ENCODE results near the gene SLC35E2B. TPM values are rescaled to one million over a fixed set of nuclear protein-coding genes. Genes with fewer than 3 reads are reported as not detected.
"Not testable (repeated sequence)": the region's sequence is repeated elsewhere in the genome, so short reads cannot be mapped to it uniquely, and the experiment has no call there.

Gene SLC35E2B
- total RNA-seq, 4 donors from 2014 or later = 38.2 to 67.8 (median 46.1) TPM

GRCh38 chr1:1634613-1635012, 58.0 kb downstream of the SLC35E2B start:
- not testable (repeated sequence) for H3K4me3 ChIP-seq, H3K9me3 ChIP-seq, H3K27ac ChIP-seq
- Histone ChIP-seq H3K4me1 (peaks cover 0 to 23% (median 8%) of the 10 kb centered on the region in 4 donors), H3K36me3 (peaks cover 0 to 36% (median 11%) of the 10 kb centered on the region in 3 donors), H3K27me3 (peaks cover 0 to 27% of the 10 kb centered on the region in 2 donors)
- WGBS, 2 donors = 92% methylated on average over 6 of the region's 13 CpGs; no CpG with 5 or more reads in 1 of the 2 donors
- DNase-seq (ENCODE audit: low spot score in 2 of 2) = peak in 1 of 2 donors; percentile 8

GRCh38 chr1:1633409-1633808, 59.2 kb downstream of the SLC35E2B start:
- H3K27ac ChIP-seq; H3K9me3 ChIP-seq; DNase-seq (ENCODE audit: low spot score in 2 of 2); H3K4me3 ChIP-seq: not testable (repeated sequence)
- Histone ChIP-seq H3K36me3 (peaks cover 0 to 39% (median 11%) of the 10 kb centered on the region in 3 donors), H3K4me1 (peaks cover 0 to 23% (median 8%) of the 10 kb centered on the region in 4 donors), H3K27me3 (peaks cover 0 to 27% of the 10 kb centered on the region in 2 donors)
- WGBS, 2 donors = no CpG with 5 or more reads among the region's 35 CpGs

GRCh38 chr1:1631782-1632420, 60.7 kb downstream of the SLC35E2B start, which contains the start of gene MMP23B:
Gene MMP23B, plus strand, starts transcription at chr1:1632173. Its CDS starts 46 bp downstream, at chr1:1632219.
- Histone ChIP-seq H3K4me1 (peaks cover 0 to 23% (median 8%) of the 10 kb centered on the region in 4 donors), H3K27ac (peak within 1 kb of the TSS in 2 of 4 donors; percentile 72 to 80), H3K36me3 (peaks cover 0 to 39% (median 8%) of the 10 kb centered on the region in 3 donors), H3K4me3 (peak within 1 kb of the TSS in 2 of 4 donors; percentile 35 to 38), H3K9me3 (no peaks in the 10 kb centered on the region), H3K27me3 (peaks cover 0 to 27% of the 10 kb centered on the region in 2 donors)
- TF ChIP-seq POLR2A (IDR thresholded peaks at IDR 0.05) (no peak), EP300 (IDR thresholded peaks at IDR 0.05) (no peak), CTCF (IDR thresholded peaks at IDR 0.05) (no peak)
- WGBS, 2 donors = 2 to 3% methylated on average over 7 to 36 of the region's 48 CpGs
- no peak for DNase-seq (ENCODE audit: low spot score in 2 of 2)

GRCh38 chr1:1630965-1631781, 61.4 kb downstream of the SLC35E2B start:
- Histone ChIP-seq H3K36me3 (peaks cover 0 to 39% (median 4%) of the 10 kb centered on the region in 3 donors), H3K4me3 (peak overlapping the region in 2 of 4 donors; percentile 35 to 38), H3K4me1 (peaks cover 0 to 23% (median 8%) of the 10 kb centered on the region in 4 donors), H3K9me3 (no peaks in the 10 kb centered on the region), H3K27me3 (peaks cover 0 to 27% of the 10 kb centered on the region in 2 donors), H3K27ac (peak overlapping the region in 2 of 4 donors; percentile 72 to 80)
- DNase-seq (ENCODE audit: low spot score in 2 of 2) = peak in 1 of 2 donors; percentile 36
- WGBS, 2 donors = 4 to 9% methylated on average over 20 to 25 of the region's 79 CpGs
- TF ChIP-seq POLR2A (IDR thresholded peaks at IDR 0.05) (no peak), EP300 (IDR thresholded peaks at IDR 0.05) (peak in 1 of 2 donors; percentile 19)

- H3K4me3 ChIP-seq = peak overlapping the region in 2 of 4 donors; percentile 35 to 38
- WGBS, 2 donors = 38 to 43% methylated on average over 21 to 35 of the region's 81 CpGs
- no peak for TF ChIP-seq EP300 (IDR thresholded peaks at IDR 0.05)
- TF ChIP-seq POLR2A (IDR thresholded peaks at IDR 0.05) = no peak
- no peak for TF ChIP-seq CTCF (IDR thresholded peaks at IDR 0.05)
- H3K27me3 ChIP-seq = peaks cover 0 to 27% of the 10 kb centered on the region in 2 donors
- H3K36me3 ChIP-seq = peaks cover 0 to 46% (median 4%) of the 10 kb centered on the region in 3 donors
- H3K27ac ChIP-seq = peak overlapping the region in 2 of 4 donors; percentile 72 to 80
- DNase-seq (ENCODE audit: low spot score in 2 of 2) = peak; percentile 34 to 40
- no peaks in the 10 kb centered on the region for H3K9me3 ChIP-seq
- H3K4me1 ChIP-seq = peaks cover 0 to 23% (median 8%) of the 10 kb centered on the region in 4 donors
Observed at GRCh38 chr1:1630191-1630964, 62.2 kb downstream of the SLC35E2B start.
